HFF-Myc (cell line): ENCODE data around the gene TPMT.

Source experiments
- DNase-seq: peaks from one replicate; pipeline ENCODE4 v3.0.0-alpha.2; 2011; ENCODE audit warnings: low read depth; ENCODE audit errors: extremely low read depth
- H3K4me3 ChIP-seq: replicated peaks from 2 replicates; pipeline ENCODE4 v1.5.1; 2011; ENCODE audit warnings: low read depth, mild to moderate bottlenecking, control low read depth, low read length
- CTCF ChIP-seq: IDR thresholded peaks from 2 replicates; pipeline ENCODE4 v1.5.1; 2012; ENCODE audit warnings: mild to moderate bottlenecking, low read depth, low read length, control low read depth; ENCODE audit errors: missing control alignments

TPMT gene

DNA sequence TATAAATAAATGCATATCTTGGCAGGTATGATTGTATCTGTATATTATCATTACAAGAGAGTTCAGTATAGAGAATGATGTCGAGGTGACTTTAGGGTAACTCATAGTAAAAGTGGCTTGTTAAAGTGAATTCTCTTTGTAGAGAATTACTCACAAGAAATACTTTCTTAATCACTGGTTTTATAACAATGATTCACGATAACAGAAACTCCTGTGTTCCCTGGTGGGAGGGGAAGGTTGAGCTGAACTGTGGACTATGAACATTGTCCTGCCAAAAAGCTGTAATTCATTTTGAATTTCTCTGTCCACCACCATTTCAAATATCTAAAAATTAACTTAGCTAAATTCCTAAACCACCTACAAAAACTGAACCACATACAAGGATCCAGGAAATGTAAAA, 7.7 kb downstream of the TPMT start:
- TF ChIP-seq CTCF = no peak
- DNase-seq = no peak
- H3K4me3 ChIP-seq = no peak overlapping the region

GRCh38 chr6:18142591-18142861, 12.4 kb downstream of the TPMT start:
- H3K4me3 ChIP-seq = no peak overlapping the region
- no peak for TF ChIP-seq CTCF
- DNase-seq = no peak

- no peak for DNase-seq
- TF ChIP-seq CTCF = no peak
- no peak overlapping the region for H3K4me3 ChIP-seq
Measured at GRCh38 chr6:18141805-18142590, 12.9 kb downstream of the TPMT start.

DNA sequence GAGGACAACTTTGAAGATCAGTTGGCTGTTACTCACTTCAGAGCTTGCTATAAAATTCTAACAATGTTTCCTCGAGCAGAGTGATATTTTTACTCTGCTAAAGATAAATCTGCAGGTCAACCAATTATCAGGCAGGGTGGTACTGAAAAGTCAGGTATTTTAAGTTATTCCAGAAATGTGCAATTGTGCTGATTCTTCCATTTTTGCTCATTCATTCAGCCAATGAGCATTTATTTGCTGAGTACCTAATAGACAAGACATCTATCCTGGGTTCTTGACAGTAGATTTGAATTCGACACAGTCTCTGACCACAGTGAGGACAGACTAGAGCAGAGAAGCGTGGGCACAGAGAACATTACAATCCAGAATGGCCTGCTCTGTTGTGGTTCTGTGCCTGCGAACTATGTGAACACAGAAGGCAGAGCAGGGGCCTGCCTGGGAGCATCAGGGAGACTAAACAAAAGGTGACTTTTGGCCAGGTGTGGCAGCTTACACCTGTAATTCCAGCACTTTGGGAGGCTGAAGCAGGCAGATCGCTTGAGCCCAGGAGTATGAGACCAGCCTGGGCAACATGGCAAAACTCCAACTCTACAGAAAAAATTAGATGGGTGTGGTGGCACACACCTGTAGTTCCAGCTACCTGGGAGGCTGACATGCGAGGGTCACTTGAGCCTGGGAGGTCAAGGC, 14.8 kb downstream of the TPMT start:
- H3K4me3 ChIP-seq = no peak overlapping the region
- no peak for DNase-seq
- TF ChIP-seq CTCF = no peak

DNA sequence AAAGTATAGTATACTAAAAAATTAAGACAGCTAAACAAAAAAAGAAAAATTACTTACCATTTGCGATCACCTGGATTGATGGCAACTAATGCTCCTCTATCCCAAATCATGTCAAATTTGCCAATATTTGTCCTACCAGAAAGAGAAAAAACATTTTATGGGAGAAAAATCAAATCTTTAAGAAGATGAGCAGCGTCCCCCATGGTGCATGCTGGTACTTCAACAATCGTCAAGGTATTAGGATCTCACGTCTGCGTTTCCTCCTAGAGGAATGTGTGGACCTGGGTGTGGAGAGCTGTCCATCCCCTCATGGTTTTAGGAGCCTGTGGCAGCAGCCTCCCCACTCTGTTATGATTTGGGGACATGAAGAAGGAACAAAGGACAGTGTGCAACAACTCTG, 16.0 kb downstream of the TPMT start:
- no peak overlapping the region for H3K4me3 ChIP-seq
- no peak for DNase-seq
- no peak for TF ChIP-seq CTCF

- no peak overlapping the region for H3K4me3 ChIP-seq
- DNase-seq = no peak
- TF ChIP-seq CTCF = no peak
Measured at GRCh38 chr6:18136260-18136659, 18.6 kb downstream of the TPMT start.

GRCh38 chr6:18135171-18135570, 19.7 kb downstream of the TPMT start:
- no peak for DNase-seq
- H3K4me3 ChIP-seq = no peak overlapping the region
- TF ChIP-seq CTCF = no peak
